GM13977 (cell line): Measurements from ENCODE around the gene ARPC3.
A peak's percentile ranks its signal among the peaks of the same experiment; 100 is the strongest.

Experiments
- DNase-seq: peaks from one replicate; pipeline ENCODE4 v3.0.0; 2012; ENCODE audit warnings: low spot score
- in situ Hi-C: fragments of 300-500 bp; cut with MboI; formaldehyde crosslinking; loops from one replicate; pipeline ENCODE4 v1.12.0; 2022; ENCODE audit warnings: low sequenced_read_pairs, low pct_unique_long_range_greater_than_20kb, mixed read lengths, inconsistent platforms; ENCODE audit not compliant: unreplicated experiment
- TF ChIP-seq, protein P1 (sequence below): IDR thresholded peaks from 2 replicates; pipeline ENCODE4 v1.5.1; 2012; ENCODE audit warnings: mild to moderate bottlenecking, control low read depth; ENCODE audit not compliant: insufficient read depth; ENCODE audit errors: extremely low read depth, missing control alignments

ARPC3 gene

DNA sequence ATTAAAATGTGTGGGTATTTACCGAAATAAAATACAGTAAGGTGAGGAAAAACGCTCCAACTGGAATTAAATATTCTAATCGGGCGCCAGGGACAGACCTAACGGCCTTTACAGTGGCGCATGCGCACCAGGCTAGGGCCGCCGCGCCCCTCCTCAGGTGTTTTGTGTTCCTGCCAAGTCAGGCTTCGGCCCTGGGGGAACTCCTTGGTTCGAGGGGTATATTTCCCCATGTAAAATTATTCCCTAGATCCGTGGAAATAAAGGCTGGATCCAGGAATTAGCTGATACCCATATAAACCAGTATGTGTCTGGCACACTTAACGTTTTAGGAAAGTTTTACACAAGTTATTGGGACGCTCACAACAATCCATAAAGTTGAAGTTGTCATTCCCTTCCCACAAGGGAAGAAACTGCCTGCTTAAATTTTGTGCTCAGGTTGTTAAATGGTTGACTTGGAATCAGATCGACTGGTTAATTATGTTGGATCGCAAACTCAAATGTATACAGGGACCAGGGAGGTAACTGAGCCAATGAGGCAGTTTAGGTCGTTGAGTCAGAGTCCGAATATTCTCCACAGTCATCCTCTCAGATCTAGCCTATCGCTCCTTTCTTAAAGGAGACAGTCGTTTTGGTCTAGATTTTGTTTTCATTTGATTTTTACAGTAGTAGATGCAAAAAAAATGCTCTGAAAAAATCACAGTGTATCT lies 46.0 kb downstream of the ARPC3 start:
- peak; percentile 87 for DNase-seq
- in situ Hi-C loops: no loop called here
- TF ChIP-seq, protein P1, sequence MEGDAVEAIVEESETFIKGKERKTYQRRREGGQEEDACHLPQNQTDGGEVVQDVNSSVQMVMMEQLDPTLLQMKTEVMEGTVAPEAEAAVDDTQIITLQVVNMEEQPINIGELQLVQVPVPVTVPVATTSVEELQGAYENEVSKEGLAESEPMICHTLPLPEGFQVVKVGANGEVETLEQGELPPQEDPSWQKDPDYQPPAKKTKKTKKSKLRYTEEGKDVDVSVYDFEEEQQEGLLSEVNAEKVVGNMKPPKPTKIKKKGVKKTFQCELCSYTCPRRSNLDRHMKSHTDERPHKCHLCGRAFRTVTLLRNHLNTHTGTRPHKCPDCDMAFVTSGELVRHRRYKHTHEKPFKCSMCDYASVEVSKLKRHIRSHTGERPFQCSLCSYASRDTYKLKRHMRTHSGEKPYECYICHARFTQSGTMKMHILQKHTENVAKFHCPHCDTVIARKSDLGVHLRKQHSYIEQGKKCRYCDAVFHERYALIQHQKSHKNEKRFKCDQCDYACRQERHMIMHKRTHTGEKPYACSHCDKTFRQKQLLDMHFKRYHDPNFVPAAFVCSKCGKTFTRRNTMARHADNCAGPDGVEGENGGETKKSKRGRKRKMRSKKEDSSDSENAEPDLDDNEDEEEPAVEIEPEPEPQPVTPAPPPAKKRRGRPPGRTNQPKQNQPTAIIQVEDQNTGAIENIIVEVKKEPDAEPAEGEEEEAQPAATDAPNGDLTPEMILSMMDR: no peak

DNA sequence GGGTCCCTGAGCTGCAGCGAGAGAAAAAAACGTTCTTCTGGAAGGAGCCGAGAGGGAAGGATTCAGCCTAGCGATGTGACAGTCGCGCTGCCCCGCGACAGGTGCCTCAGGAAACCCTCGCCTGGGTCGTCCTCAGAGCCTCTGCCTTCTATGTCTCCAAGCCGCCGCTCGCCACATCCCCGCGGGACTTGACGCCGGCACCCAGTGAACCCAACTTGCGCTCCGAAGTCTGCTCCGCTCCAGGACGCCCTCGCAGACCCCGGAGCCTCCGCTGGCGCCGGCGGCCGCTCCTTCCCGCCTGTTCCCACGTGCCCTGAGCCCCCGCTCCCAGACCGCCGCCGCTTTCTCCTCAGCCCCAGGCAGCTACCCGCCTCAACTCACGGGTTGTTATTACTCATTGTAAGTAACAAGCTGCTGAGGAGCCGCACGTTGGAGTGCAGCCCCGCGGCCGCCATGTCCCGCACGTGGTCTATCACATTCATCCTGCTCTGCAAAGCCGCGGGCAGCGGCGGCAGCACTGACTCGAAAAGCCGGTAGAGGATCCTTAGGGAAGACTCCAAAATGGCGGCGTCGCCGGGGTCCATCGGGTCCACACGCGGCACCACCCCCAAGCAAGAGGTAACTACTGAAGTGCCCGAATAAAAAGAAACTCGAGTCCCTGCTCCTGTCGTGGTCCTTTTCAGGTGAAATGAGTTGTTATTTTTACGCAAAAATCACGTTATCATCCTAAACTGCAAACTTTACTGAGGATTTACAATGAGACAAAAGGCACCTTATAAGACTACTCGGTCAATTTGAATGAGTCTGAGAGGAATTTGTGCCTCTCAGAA lies 46.8 kb downstream of the ARPC3 start, which contains the start of gene ANAPC7:
ANAPC7 (minus strand) TSS at position 563 of the 830 bp plus-strand sequence; CDS start at position 482, 81 bp downstream.
- DNase-seq: peak; percentile 90
- TF ChIP-seq, protein P1: no peak
- in situ Hi-C loops: no loop called here
